IMR-90 (cell line): ENCODE data around the gene KCNK3. TPM values are rescaled to one million over a fixed set of nuclear protein-coding genes. Genes with fewer than 3 reads are reported as not detected.

Experiments
- ATAC-seq: fragments of 200-7000 bp; cut with Tn5 transposase; 2 replicates; pipeline ENCODE4 v1.9.1; 2020; ENCODE audit warnings: low read depth, mild to moderate bottlenecking, moderate library complexity
- BruUV-seq: library from RNA; stranded (reverse); fragments of 400-500 nt; replicated peaks from 2 replicates; lab custom pipeline; 2021; lab: Mats Ljungman, UMichigan
- CTCF ChIA-PET: fragments of 300-600 bp; formaldehyde crosslinking; extraction: SDS; loops from one replicate; lab custom pipeline; 2021; ENCODE audit warnings: antibody characterized with exemption; lab: Yijun Ruan, JAX
- POLR2A ChIA-PET: fragments of 300-600 bp; sonication (Branson Sonifier 250); formaldehyde crosslinking; loops from one replicate; lab custom pipeline; 2022; ENCODE audit warnings: antibody characterized with exemption; ENCODE audit not compliant: unreplicated experiment; lab: Charles Lee
- DNase-seq: peaks from one replicate; pipeline ENCODE4 v3.0.0; 2013
- H2AFZ ChIP-seq: replicated peaks from 2 replicates; pipeline ENCODE3; 2013; ENCODE audit warnings: low read length, mild to moderate bottlenecking; ENCODE audit not compliant: poor library complexity
- H2AK5ac ChIP-seq: 2 replicates; pipeline ENCODE4 v1.6.1; 2013; ENCODE audit warnings: low read depth, low read length, inconsistent platforms
- H2AK9ac ChIP-seq: replicated peaks from 2 replicates; pipeline ENCODE3; 2013; ENCODE audit warnings: mild to moderate bottlenecking, low read depth, low read length, moderate library complexity; ENCODE audit not compliant: poor library complexity
- H2BK120ac ChIP-seq: 2 replicates; pipeline ENCODE4 v1.6.1; 2013; ENCODE audit warnings: low read depth, low read length, inconsistent platforms
- H2BK15ac ChIP-seq: 3 replicates; pipeline ENCODE4 v1.6.1; 2013; ENCODE audit warnings: low read depth, low read length, inconsistent platforms
- H2BK20ac ChIP-seq: 2 replicates; pipeline ENCODE4 v1.6.1; 2013; ENCODE audit warnings: low read depth, mild to moderate bottlenecking, inconsistent platforms, low read length, moderate library complexity
- H2BK5ac ChIP-seq: 2 replicates; pipeline ENCODE4 v1.6.1; 2013; ENCODE audit warnings: mild to moderate bottlenecking, low read depth, low read length, inconsistent platforms; ENCODE audit not compliant: poor library complexity, severe bottlenecking
- H3K14ac ChIP-seq: replicated peaks from 2 replicates; pipeline ENCODE4 v1.6.1; 2013; ENCODE audit warnings: low read depth, low read length, inconsistent platforms
- H3K18ac ChIP-seq: 2 replicates; pipeline ENCODE4 v1.6.1; 2013; ENCODE audit warnings: low read depth, low read length, control low read depth
- H3K23ac ChIP-seq: 2 replicates; pipeline ENCODE4 v1.6.1; 2013; ENCODE audit warnings: low read depth, low read length, inconsistent platforms
- H3K27ac ChIP-seq: 2 replicates; pipeline ENCODE4 v1.5.1; 2013; ENCODE audit warnings: mild to moderate bottlenecking, control low read depth, low read length; ENCODE audit not compliant: insufficient read depth
- H3K27me3 ChIP-seq: 2 replicates; pipeline ENCODE4 v1.6.1; 2013; ENCODE audit warnings: low read length; ENCODE audit not compliant: control insufficient read depth, insufficient read depth
- H3K36me3 ChIP-seq: 2 replicates; pipeline ENCODE4 v1.6.1; 2013; ENCODE audit warnings: low read length, mixed read lengths; ENCODE audit not compliant: control insufficient read depth, insufficient read depth
- H3K4ac ChIP-seq: 2 replicates; pipeline ENCODE4 v1.6.1; 2013; ENCODE audit warnings: low read depth, low read length, inconsistent platforms
- H3K4me1 ChIP-seq: 2 replicates; pipeline ENCODE4 v1.6.1; 2013; ENCODE audit warnings: low read length, mixed read lengths; ENCODE audit not compliant: control insufficient read depth, insufficient read depth
- H3K4me2 ChIP-seq: 2 replicates; pipeline ENCODE4 v1.6.1; 2013; ENCODE audit warnings: low read depth, mild to moderate bottlenecking, control low read depth, low read length, moderate library complexity
- H3K4me3 ChIP-seq: 2 replicates; pipeline ENCODE4 v1.5.1; 2013; ENCODE audit warnings: low read depth, mild to moderate bottlenecking, control low read depth, low read length, moderate library complexity; ENCODE audit not compliant: insufficient read depth
- H3K56ac ChIP-seq: 2 replicates; pipeline ENCODE4 v1.6.1; 2013; ENCODE audit warnings: low read length, inconsistent platforms; ENCODE audit not compliant: insufficient read depth; ENCODE audit errors: extremely low read depth
- H3K79me1 ChIP-seq, 2 experiments: 2 replicates each; pipeline ENCODE4 v1.6.1; 2013; ENCODE audit warnings: low read length in 2 of 2, inconsistent platforms in 1 of 2, low read depth in 1 of 2
- H3K9ac ChIP-seq: 2 replicates; pipeline ENCODE4 v1.6.1; 2013; ENCODE audit warnings: low read depth, low read length, control low read depth
- H3K9me1 ChIP-seq: 2 replicates; pipeline ENCODE4 v1.6.1; 2013; ENCODE audit warnings: low read length, inconsistent platforms; ENCODE audit not compliant: insufficient read depth
- H3K9me3 ChIP-seq: 2 replicates; pipeline ENCODE4 v1.6.1; 2013; ENCODE audit warnings: low read length; ENCODE audit not compliant: control insufficient read depth, insufficient read depth
- H4K20me1 ChIP-seq: 2 replicates; pipeline ENCODE4 v1.6.1; 2013; ENCODE audit warnings: low read length, inconsistent platforms; ENCODE audit not compliant: insufficient read depth
- H4K5ac ChIP-seq: 2 replicates; pipeline ENCODE4 v1.6.1; 2013; ENCODE audit warnings: mild to moderate bottlenecking, low read depth, low read length, control low read depth
- H4K8ac ChIP-seq, 2 experiments: 2 replicates each; pipeline ENCODE4 v1.6.1; 2013; ENCODE audit warnings: low read depth in 2 of 2, low read length in 2 of 2, control low read depth in 1 of 2, inconsistent platforms in 1 of 2
- H4K91ac ChIP-seq: 2 replicates; pipeline ENCODE4 v1.6.1; 2013; ENCODE audit warnings: low read depth, low read length, inconsistent platforms; ENCODE audit not compliant: insufficient read depth
- CEBPB ChIP-seq: IDR thresholded peaks from 2 replicates; pipeline ENCODE4 v1.6.1; 2012; ENCODE audit warnings: low read depth, low read length, improper control_type of control experiment
- CHD1 ChIP-seq: IDR thresholded peaks from 2 replicates; pipeline ENCODE4 v1.6.1; 2012; ENCODE audit warnings: low read depth, low read length, improper control_type of control experiment
- CTCF ChIP-seq: conservative IDR thresholded peaks from 2 replicates; pipeline ENCODE4 v1.5.1; 2012; ENCODE audit warnings: mild to moderate bottlenecking, low read depth, low read length, improper control_type of control experiment
- ELK1 ChIP-seq: fragments of 150-350 bp; IDR thresholded peaks from 2 replicates; pipeline ENCODE4 v1.6.1; 2016; ENCODE audit warnings: low read depth, mild to moderate bottlenecking, low read length, moderate library complexity, borderline replicate concordance
- FOS ChIP-seq: fragments of 150-350 bp; IDR thresholded peaks from 2 replicates; pipeline ENCODE4 v1.6.1; 2016; ENCODE audit warnings: low read depth, low read length
- MAFK ChIP-seq: IDR thresholded peaks from 2 replicates; pipeline ENCODE4 v1.6.1; 2012; ENCODE audit warnings: low read depth, low read length, improper control_type of control experiment
- MAZ ChIP-seq: IDR thresholded peaks from 2 replicates; pipeline ENCODE4 v1.6.1; 2012; ENCODE audit warnings: low read depth, mild to moderate bottlenecking, low read length, improper control_type of control experiment, moderate library complexity, borderline replicate concordance
- MXI1 ChIP-seq: IDR thresholded peaks from 2 replicates; pipeline ENCODE4 v1.6.1; 2012; ENCODE audit warnings: low read depth, mild to moderate bottlenecking, low read length, moderate library complexity, borderline replicate concordance
- NFE2L2 ChIP-seq: fragments of 150-350 bp; IDR thresholded peaks from 2 replicates; pipeline ENCODE4 v1.6.1; 2016; ENCODE audit warnings: low read depth, mild to moderate bottlenecking, low read length
- POLR2A ChIP-seq: IDR thresholded peaks from 2 replicates; pipeline ENCODE4 v1.6.1; 2012; ENCODE audit warnings: mild to moderate bottlenecking, low read depth, low read length
- RAD21 ChIP-seq: IDR thresholded peaks from 2 replicates; pipeline ENCODE4 v1.6.1; 2012; ENCODE audit warnings: low read length, improper control_type of control experiment
- RCOR1 ChIP-seq: IDR thresholded peaks from 2 replicates; pipeline ENCODE4 v1.6.1; 2012; ENCODE audit warnings: mild to moderate bottlenecking, low read length, improper control_type of control experiment; ENCODE audit not compliant: insufficient replicate concordance
- RFX5 ChIP-seq: IDR thresholded peaks from 2 replicates; pipeline ENCODE4 v1.8.0; 2012; ENCODE audit warnings: low read depth, mild to moderate bottlenecking, low read length, moderate library complexity
- SMC3 ChIP-seq: fragments of 150-350 bp; IDR thresholded peaks from 2 replicates; pipeline ENCODE4 v1.6.1; 2016; ENCODE audit warnings: low read depth, mild to moderate bottlenecking, antibody characterized with exemption, low read length, moderate library complexity
- USF2 ChIP-seq: fragments of 150-350 bp; IDR thresholded peaks from 2 replicates; pipeline ENCODE4 v1.6.1; 2017; ENCODE audit warnings: mild to moderate bottlenecking, antibody characterized with exemption, low read length, low read depth
- WGBS, 2 experiments: methylation state at CpG; one replicate each; pipeline versions ENCODE4 v1.1.5 to v1.1.7; 2013; ENCODE audit warnings: missing lambda C conversion rate in 2 of 2; ENCODE audit not compliant: insufficient read length in 1 of 2; ENCODE audit errors: extremely low coverage in 2 of 2; 5-methylcytosine and 5-hydroxymethylcytosine counted together
- dilution Hi-C: fragments of 300-500 bp; cut with HindIII; formaldehyde crosslinking; loops from one replicate; pipeline ENCODE4 v1.14.3; 2018; ENCODE audit warnings: low sequenced_read_pairs; ENCODE audit not compliant: unreplicated experiment
- in situ Hi-C: fragments of 300-500 bp; cut with MboI; formaldehyde crosslinking; loops from 3 replicates; pipeline ENCODE4 v1.14.3; 2019; ENCODE audit warnings: low sequenced_read_pairs, inconsistent platforms, mixed read lengths
- intact Hi-C: fragments of 100-400 bp; cut with micrococcal nuclease; formaldehyde crosslinking; loops from 2 replicates; pipeline ENCODE4 v1.10.0; 2022
- polyA plus RNA-seq, 3 experiments: library from polyadenylated mRNA; depleted of rRNA; stranded (reverse); fragments of >200 nt; gene quantifications; 2 replicates each; pipeline ENCODE4 v1.2.3, GENCODE V29; 2012; ENCODE audit warnings: low replicate concordance in 1 of 3
- total RNA-seq: library from RNA; depleted of rRNA; stranded (reverse); fragments of >200 nt; gene quantifications from 2 replicates; pipeline ENCODE4 v1.2.3, GENCODE V29; 2012

The KCNK3 gene
- total and polyA plus RNA-seq, 2 of the 4 experiments (the other 2 are of a cell fraction), result under 0.01 to 0.03 TPM

GRCh38 chr2:26730549-26731344 is 38.2 kb downstream of the KCNK3 start:
- Histone ChIP-seq H4K91ac (no peak overlapping the region), H3K79me1 (no peaks in the 10 kb centered on the region), H2BK20ac (no peak overlapping the region), H3K27me3 (peaks cover 27% of the 10 kb centered on the region; the same call in 1 of the 2 replicates), H3K9me3 (no peaks in the 10 kb centered on the region), H3K36me3 (no peaks in the 10 kb centered on the region), H3K56ac (no peak overlapping the region), H2BK5ac (no peak overlapping the region), H4K8ac (no peak overlapping the region), H2AFZ (no peak overlapping the region), H2BK120ac (no peak overlapping the region), H2AK5ac (no peak overlapping the region), H2AK9ac (no peak overlapping the region), H3K4ac (no peak overlapping the region), H4K20me1 (no peaks in the 10 kb centered on the region), H3K9me1 (no peaks in the 10 kb centered on the region), H2BK15ac (no peak overlapping the region), H3K23ac (no peak overlapping the region), H3K4me1 (no peaks in the 10 kb centered on the region), H3K4me3 (no peak overlapping the region), H3K14ac (no peak overlapping the region), H3K27ac (no peak overlapping the region), H3K9ac (no peak overlapping the region), H3K4me2 (no peak overlapping the region), H3K18ac (no peak overlapping the region), H4K5ac (no peak overlapping the region)
- ATAC-seq, result no peak
- DNase-seq, result no peak
- ChIA-PET POLR2A (no interaction called here), CTCF (no interaction called here)
- no TSS peak for BruUV-seq
- intact Hi-C loops (no loop called here), dilution Hi-C loops (no loop called here), in situ Hi-C loops (no loop called here)
- 52% methylated on average over 6 of the region's 19 CpGs; no CpG with 5 or more reads in 1 of the 2 experiments for WGBS, 2 experiments
- no peak for TF ChIP-seq USF2
- no peak for TF ChIP-seq RAD21
- TF ChIP-seq SMC3, result no peak
- TF ChIP-seq FOS, result no peak
- TF ChIP-seq MAFK, result no peak
- TF ChIP-seq MAZ, result no peak
- no peak for TF ChIP-seq POLR2A
- TF ChIP-seq RFX5, result no peak
- no peak for TF ChIP-seq CHD1
- no peak for TF ChIP-seq MXI1
- no peak for TF ChIP-seq RCOR1
- TF ChIP-seq NFE2L2, result no peak
- TF ChIP-seq ELK1, result no peak
- TF ChIP-seq CTCF, result no peak
- TF ChIP-seq CEBPB, result no peak
